ENCODE measurements around the gene LIPM. TPM values are rescaled to one million over a fixed set of nuclear protein-coding genes. Genes with fewer than 3 reads are reported as not detected.
A peak's percentile ranks its signal among the peaks of the same experiment; 100 is the strongest.

Gene LIPM
- total and polyA plus RNA-seq, 9 donors: 0.14 TPM; not detected in 8

GRCh38 chr10:88781206-88781605 lies 21.3 kb upstream of the LIPM start:
- no peak overlapping the region for H3K27ac ChIP-seq (ENCODE audit: low read length)
- no peaks in the 10 kb centered on the region for H3K4me1 ChIP-seq (ENCODE audit: control insufficient read depth, insufficient read depth, low read length)
- DNase-seq: no peak
- no peak overlapping the region for H3K4me3 ChIP-seq (ENCODE audit: low read length)
- no peaks in the 10 kb centered on the region for H3K27me3 ChIP-seq (ENCODE audit: control insufficient read depth, insufficient read depth, low read length)
- H3K9me3 ChIP-seq (replicated peaks; ENCODE audit: control insufficient read depth, low read depth, low read length): no peaks in the 10 kb centered on the region
- WGBS (ENCODE audit: insufficient coverage): no CpG with 5 or more reads among the region's 2 CpGs
- H3K36me3 ChIP-seq (ENCODE audit: control insufficient read depth, insufficient read depth, low read length): no peaks in the 10 kb centered on the region

- no CpG with 5 or more reads among the region's 3 CpGs for WGBS (ENCODE audit: insufficient coverage)
Measured at GRCh38 chr10:88782222-88782621, 20.3 kb upstream of the LIPM start.

GRCh38 chr10:88783724-88784123 lies 18.8 kb upstream of the LIPM start:
- WGBS (ENCODE audit: insufficient coverage): no CpG with 5 or more reads among the region's 3 CpGs

More at GRCh38 chr10:88782222-88782621, 20.3 kb upstream of the LIPM start:
- DNase-seq: no peak
- Histone ChIP-seq H3K4me1 (ENCODE audit: control insufficient read depth, insufficient read depth, low read length) (no peaks in the 10 kb centered on the region), H3K27me3 (ENCODE audit: control insufficient read depth, insufficient read depth, low read length) (no peaks in the 10 kb centered on the region), H3K36me3 (ENCODE audit: control insufficient read depth, insufficient read depth, low read length) (no peaks in the 10 kb centered on the region), H3K9me3 (replicated peaks; ENCODE audit: control insufficient read depth, low read depth, low read length) (no peaks in the 10 kb centered on the region), H3K4me3 (ENCODE audit: low read length) (no peak overlapping the region), H3K27ac (ENCODE audit: low read length) (no peak overlapping the region)

GRCh38 chr10:88786032-88786770 lies 16.3 kb upstream of the LIPM start:
- WGBS (ENCODE audit: insufficient coverage): 83% methylated on average over 6 of the region's 10 CpGs
- Histone ChIP-seq H3K4me1 (ENCODE audit: control insufficient read depth, insufficient read depth, low read length) (no peaks in the 10 kb centered on the region), H3K4me3 (ENCODE audit: low read length) (no peak overlapping the region)

More at GRCh38 chr10:88783724-88784123, 18.8 kb upstream of the LIPM start:
- Histone ChIP-seq H3K36me3 (ENCODE audit: control insufficient read depth, insufficient read depth, low read length) (no peaks in the 10 kb centered on the region), H3K27ac (ENCODE audit: low read length) (no peak overlapping the region), H3K4me3 (ENCODE audit: low read length) (no peak overlapping the region), H3K9me3 (replicated peaks; ENCODE audit: control insufficient read depth, low read depth, low read length) (no peaks in the 10 kb centered on the region), H3K27me3 (ENCODE audit: control insufficient read depth, insufficient read depth, low read length) (no peaks in the 10 kb centered on the region), H3K4me1 (ENCODE audit: control insufficient read depth, insufficient read depth, low read length) (no peaks in the 10 kb centered on the region)
- DNase-seq: no peak

GRCh38 chr10:88787463-88787862 lies 15.1 kb upstream of the LIPM start:
- no peak for DNase-seq
- no peak overlapping the region for H3K4me3 ChIP-seq (ENCODE audit: low read length)
- no peaks in the 10 kb centered on the region for H3K4me1 ChIP-seq (ENCODE audit: control insufficient read depth, insufficient read depth, low read length)
- H3K27ac ChIP-seq (ENCODE audit: low read length): no peak overlapping the region
- H3K36me3 ChIP-seq (ENCODE audit: control insufficient read depth, insufficient read depth, low read length): no peaks in the 10 kb centered on the region
- 63% methylated on average over 5 of the region's 5 CpGs for WGBS (ENCODE audit: insufficient coverage)
- no peaks in the 10 kb centered on the region for H3K27me3 ChIP-seq (ENCODE audit: control insufficient read depth, insufficient read depth, low read length)
- no peaks in the 10 kb centered on the region for H3K9me3 ChIP-seq (replicated peaks; ENCODE audit: control insufficient read depth, low read depth, low read length)

More at GRCh38 chr10:88786032-88786770, 16.3 kb upstream of the LIPM start:
- no peaks in the 10 kb centered on the region for H3K36me3 ChIP-seq (ENCODE audit: control insufficient read depth, insufficient read depth, low read length)
- no peaks in the 10 kb centered on the region for H3K9me3 ChIP-seq (replicated peaks; ENCODE audit: control insufficient read depth, low read depth, low read length)
- no peak overlapping the region for H3K27ac ChIP-seq (ENCODE audit: low read length)
- no peaks in the 10 kb centered on the region for H3K27me3 ChIP-seq (ENCODE audit: control insufficient read depth, insufficient read depth, low read length)
- DNase-seq: no peak

- Histone ChIP-seq H3K4me3 (ENCODE audit: low read length) (no peak overlapping the region), H3K9me3 (replicated peaks; ENCODE audit: control insufficient read depth, low read depth, low read length) (no peaks in the 10 kb centered on the region), H3K4me1 (ENCODE audit: control insufficient read depth, insufficient read depth, low read length) (no peaks in the 10 kb centered on the region), H3K36me3 (ENCODE audit: control insufficient read depth, insufficient read depth, low read length) (no peaks in the 10 kb centered on the region), H3K27ac (ENCODE audit: low read length) (no peak overlapping the region), H3K27me3 (ENCODE audit: control insufficient read depth, insufficient read depth, low read length) (no peaks in the 10 kb centered on the region)
- no peak for DNase-seq
Measured at GRCh38 chr10:88788924-88789323, 13.6 kb upstream of the LIPM start.

GRCh38 chr10:88791924-88792323 lies 10.6 kb upstream of the LIPM start:
- H3K36me3 ChIP-seq (ENCODE audit: control insufficient read depth, insufficient read depth, low read length): no peaks in the 10 kb centered on the region
- H3K9me3 ChIP-seq (replicated peaks; ENCODE audit: control insufficient read depth, low read depth, low read length): no peaks in the 10 kb centered on the region
- WGBS (ENCODE audit: insufficient coverage): no CpG with 5 or more reads among the region's 2 CpGs
- no peak overlapping the region for H3K27ac ChIP-seq (ENCODE audit: low read length)
- H3K4me1 ChIP-seq (ENCODE audit: control insufficient read depth, insufficient read depth, low read length): no peaks in the 10 kb centered on the region
- H3K27me3 ChIP-seq (ENCODE audit: control insufficient read depth, insufficient read depth, low read length): no peaks in the 10 kb centered on the region
- no peak overlapping the region for H3K4me3 ChIP-seq (ENCODE audit: low read length)
- peak; percentile 16 for DNase-seq

- H3K27ac ChIP-seq (ENCODE audit: low read length): no peak overlapping the region
- H3K4me1 ChIP-seq (ENCODE audit: control insufficient read depth, insufficient read depth, low read length): no peaks in the 10 kb centered on the region
- no peaks in the 10 kb centered on the region for H3K36me3 ChIP-seq (ENCODE audit: control insufficient read depth, insufficient read depth, low read length)
- no peaks in the 10 kb centered on the region for H3K9me3 ChIP-seq (replicated peaks; ENCODE audit: control insufficient read depth, low read depth, low read length)
- 74% methylated on average over 2 of the region's 4 CpGs for WGBS (ENCODE audit: insufficient coverage)
- no peak overlapping the region for H3K4me3 ChIP-seq (ENCODE audit: low read length)
- no peaks in the 10 kb centered on the region for H3K27me3 ChIP-seq (ENCODE audit: control insufficient read depth, insufficient read depth, low read length)
- peak; percentile 42 for DNase-seq
Measured at GRCh38 chr10:88792661-88793060, 9.9 kb upstream of the LIPM start.

- Histone ChIP-seq H3K36me3 (ENCODE audit: control insufficient read depth, insufficient read depth, low read length) (no peaks in the 10 kb centered on the region), H3K27me3 (ENCODE audit: control insufficient read depth, insufficient read depth, low read length) (no peaks in the 10 kb centered on the region), H3K4me1 (ENCODE audit: control insufficient read depth, insufficient read depth, low read length) (no peaks in the 10 kb centered on the region), H3K9me3 (replicated peaks; ENCODE audit: control insufficient read depth, low read depth, low read length) (no peaks in the 10 kb centered on the region), H3K4me3 (ENCODE audit: low read length) (no peak overlapping the region), H3K27ac (ENCODE audit: low read length) (no peak overlapping the region)
- no CpG with 5 or more reads among the region's 2 CpGs for WGBS (ENCODE audit: insufficient coverage)
- DNase-seq: peak; percentile 7
Measured at GRCh38 chr10:88793712-88794299, 8.7 kb upstream of the LIPM start.

- no peak overlapping the region for H3K4me3 ChIP-seq (ENCODE audit: low read length)
- no peaks in the 10 kb centered on the region for H3K36me3 ChIP-seq (ENCODE audit: control insufficient read depth, insufficient read depth, low read length)
- H3K27ac ChIP-seq (ENCODE audit: low read length): no peak overlapping the region
- WGBS (ENCODE audit: insufficient coverage): no CpG with 5 or more reads among the region's 1 CpG
- no peaks in the 10 kb centered on the region for H3K9me3 ChIP-seq (replicated peaks; ENCODE audit: control insufficient read depth, low read depth, low read length)
- no peak for DNase-seq
- H3K27me3 ChIP-seq (ENCODE audit: control insufficient read depth, insufficient read depth, low read length): no peaks in the 10 kb centered on the region
- H3K4me1 ChIP-seq (ENCODE audit: control insufficient read depth, insufficient read depth, low read length): no peaks in the 10 kb centered on the region
Measured at GRCh38 chr10:88794731-88795130, 7.8 kb upstream of the LIPM start.

Data from muscle of leg (tissue), 11 donors.